A549 (cell line): ENCODE results near the gene AGPAT2. TPM values are rescaled to one million over a fixed set of nuclear protein-coding genes. Genes with fewer than 3 reads are reported as not detected.

ENCODE experiments used
- ATAC-seq, 2 experiments: fragments of 200-7000 bp in 1 of 2; fragments of >200 bp in 1 of 2; cut with Nextera tagmentation in 1 of 2; cut with Tn5 transposase in 1 of 2; 3 replicates each; pipeline versions ENCODE4 v1.8.0 to v1.9.1; 2018 to 2020; ENCODE audit warnings: mild to moderate bottlenecking in 1 of 2, moderate library complexity in 1 of 2
- CTCF ChIA-PET: fragments of 300-600 bp; sonication (Branson Sonifier 250); formaldehyde crosslinking; extraction: SDS; loops from one replicate; lab custom pipeline; 2021; ENCODE audit warnings: antibody characterized with exemption, inconsistent platforms; lab: Yijun Ruan, JAX
- POLR2A ChIA-PET: fragments of 350-600 bp; formaldehyde crosslinking; extraction: SDS; loops from one replicate; lab custom pipeline; 2021; ENCODE audit warnings: antibody characterized with exemption, inconsistent platforms; lab: Yijun Ruan, JAX
- DNase-seq, 2 experiments: peaks; one replicate each; pipeline versions ENCODE4 v3.0.0 to v3.0.0-alpha.2; 2011 to 2016; ENCODE audit warnings: low read depth in 1 of 2, low spot score in 1 of 2
- FAIRE-seq: peaks from 2 replicates; lab custom pipeline; 2011; peaks lifted over from hg19 to GRCh38; lab: Jason Lieb, UNC
- H3K27ac ChIP-seq, 2 experiments: fragments of >200 bp; sonication (Bioruptor Twin); formaldehyde crosslinking; 3 replicates each; pipeline ENCODE4 v1.5.1; 2016 to 2017
- H3K4me1 ChIP-seq: fragments of >200 bp; sonication (Bioruptor Twin); formaldehyde crosslinking; 3 replicates; pipeline ENCODE4 v1.6.1; 2016
- H3K4me2 ChIP-seq: fragments of >200 bp; sonication (Bioruptor Twin); formaldehyde crosslinking; 3 replicates; pipeline ENCODE4 v1.6.1; 2016
- H3K4me3 ChIP-seq: fragments of >200 bp; sonication (Bioruptor Twin); formaldehyde crosslinking; 3 replicates; pipeline ENCODE4 v1.5.1; 2016
- H3K9me3 ChIP-seq: fragments of >200 bp; sonication (Bioruptor Twin); formaldehyde crosslinking; 3 replicates; pipeline ENCODE4 v1.6.1; 2016
- BCL3 ChIP-seq: fragments of >200 bp; sonication (Bioruptor Twin); formaldehyde crosslinking; IDR thresholded peaks from 3 replicates; pipeline ENCODE4 v1.6.1; 2016
- CBX2 ChIP-seq: fragments of 200-600 bp; sonication (generic); IDR thresholded peaks from 2 replicates; pipeline ENCODE4 v1.6.1; 2016; ENCODE audit warnings: low read depth, mild to moderate bottlenecking, borderline replicate concordance
- CHD2 ChIP-seq: fragments of 150-350 bp; IDR thresholded peaks from 2 replicates; pipeline ENCODE4 v1.6.1; 2014; ENCODE audit warnings: low read length; ENCODE audit not compliant: partially characterized antibody
- CHD4 ChIP-seq: fragments of 200-600 bp; sonication (generic); IDR thresholded peaks from 2 replicates; pipeline ENCODE4 v1.6.1; 2016; ENCODE audit warnings: antibody characterized with exemption, mild to moderate bottlenecking, borderline replicate concordance
- EHMT2 ChIP-seq: fragments of 200-600 bp; sonication (generic); IDR thresholded peaks from 2 replicates; pipeline ENCODE4 v1.6.1; 2016; ENCODE audit warnings: antibody characterized with exemption, low read depth, mild to moderate bottlenecking, moderate library complexity
- EP300 ChIP-seq, 2 experiments: fragments of >200 bp; sonication (Bioruptor Twin); formaldehyde crosslinking; IDR thresholded peaks; 2 replicates in 1 of 2; 3 replicates in 1 of 2; pipeline ENCODE4 v1.6.1; 2016 to 2017
- GATA3 ChIP-seq: IDR thresholded peaks from 2 replicates; pipeline ENCODE4 v1.6.1; 2012; ENCODE audit warnings: borderline replicate concordance
- HES2 ChIP-seq: fragments of >200 bp; sonication (Bioruptor Twin); formaldehyde crosslinking; IDR thresholded peaks from 2 replicates; pipeline ENCODE4 v1.6.1; 2016
- HMGXB4 ChIP-seq: fragments of 250-450 bp; sonication (Bioruptor Pico); IDR thresholded peaks from 2 replicates; pipeline ENCODE4 v1.5.0; 2021; ENCODE audit warnings: mild to moderate bottlenecking, moderate library complexity, borderline replicate concordance
- HOXB5 ChIP-seq: fragments of 250-450 bp; sonication (Bioruptor Pico); IDR thresholded peaks from 2 replicates; pipeline ENCODE4 v1.5.0; 2020; ENCODE audit warnings: mild to moderate bottlenecking, moderate library complexity
- JUN ChIP-seq, 2 experiments: fragments of >200 bp; sonication (Bioruptor Twin); formaldehyde crosslinking; IDR thresholded peaks; 2 replicates in 1 of 2; 3 replicates in 1 of 2; pipeline ENCODE4 v1.6.1; 2016 to 2017
- JUNB ChIP-seq: fragments of >200 bp; sonication (Bioruptor Twin); formaldehyde crosslinking; IDR thresholded peaks from 2 replicates; pipeline ENCODE4 v1.6.1; 2016
- PBX3 ChIP-seq: IDR thresholded peaks from 2 replicates; pipeline ENCODE4 v1.6.1; 2012
- RNF2 ChIP-seq: fragments of 200-600 bp; sonication (generic); IDR thresholded peaks from 2 replicates; pipeline ENCODE4 v1.6.1; 2016; ENCODE audit warnings: low read depth, mild to moderate bottlenecking, antibody characterized with exemption, moderate library complexity, borderline replicate concordance
- ZFP36 ChIP-seq: fragments of 450-650 bp; IDR thresholded peaks from 2 replicates; pipeline ENCODE4 v1.6.1; 2014; ENCODE audit warnings: borderline replicate concordance; ENCODE audit not compliant: partially characterized antibody
- ZSCAN20 ChIP-seq: fragments of 250-450 bp; sonication (Bioruptor Pico); IDR thresholded peaks from 2 replicates; pipeline ENCODE4 v1.8.0; 2022; ENCODE audit warnings: mild to moderate bottlenecking, moderate library complexity
- WGBS: methylation state at CpG from one replicate; pipeline ENCODE4 v1.1.6; 2017; ENCODE audit errors: missing lambda C conversion rate; 5-methylcytosine and 5-hydroxymethylcytosine counted together
- polyA plus RNA-seq, 4 experiments: library from polyadenylated mRNA; depleted of rRNA in 3 of 4; stranded (reverse); fragments of >200 nt; fragmentation: RNase III in 1 of 4; extraction: RNeasy Plus Mini Kit Qiagen cat#74134 plus additional on column Dnase treatment in 1 of 4; gene quantifications; 2 replicates in 3 of 4; 3 replicates in 1 of 4; pipeline ENCODE4 v1.2.3, GENCODE V29; 2011 to 2017
- TF ChIP-seq, protein P1 (sequence below): fragments of 450-650 bp; IDR thresholded peaks from 2 replicates; pipeline ENCODE4 v1.6.1; 2014; ENCODE audit warnings: antibody characterized with exemption
- TF ChIP-seq, protein P2 (sequence below): IDR thresholded peaks from 2 replicates; pipeline ENCODE4 v1.6.1; 2012; ENCODE audit warnings: low read depth, borderline replicate concordance

The AGPAT2 gene
- polyA plus RNA-seq, 2 of the 4 experiments (the other 2 are of a cell fraction), result 32.3 to 49.5 TPM

- peaks cover 41% of the 10 kb centered on the region for H3K4me1 ChIP-seq
Observed at GRCh38 chr9:136667940-136668760, 19.1 kb downstream of the AGPAT2 start.

More at GRCh38 chr9:136667940-136668760, 19.1 kb downstream of the AGPAT2 start:
- ATAC-seq (peak in 1 of 2 experiments; percentile 42; a peak in 3 of 6 replicates), DNase-seq (no peak), FAIRE-seq (no peak)
- TF ChIP-seq JUNB, result no peak
- no peak for TF ChIP-seq GATA3
- no peak for TF ChIP-seq CBX2
- TF ChIP-seq CHD2, result no peak
- TF ChIP-seq PBX3, result no peak
- no peak for TF ChIP-seq EP300 (IDR thresholded peaks at IDR 0.05)
- no peak for TF ChIP-seq RNF2
- TF ChIP-seq, protein P1, sequence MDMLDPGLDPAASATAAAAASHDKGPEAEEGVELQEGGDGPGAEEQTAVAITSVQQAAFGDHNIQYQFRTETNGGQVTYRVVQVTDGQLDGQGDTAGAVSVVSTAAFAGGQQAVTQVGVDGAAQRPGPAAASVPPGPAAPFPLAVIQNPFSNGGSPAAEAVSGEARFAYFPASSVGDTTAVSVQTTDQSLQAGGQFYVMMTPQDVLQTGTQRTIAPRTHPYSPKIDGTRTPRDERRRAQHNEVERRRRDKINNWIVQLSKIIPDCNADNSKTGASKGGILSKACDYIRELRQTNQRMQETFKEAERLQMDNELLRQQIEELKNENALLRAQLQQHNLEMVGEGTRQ, result no peak
- TF ChIP-seq EHMT2, result no peak
- TF ChIP-seq JUN (IDR thresholded peaks at IDR 0.05), result no peak
- TF ChIP-seq ZSCAN20, result no peak
- TF ChIP-seq, protein P2, sequence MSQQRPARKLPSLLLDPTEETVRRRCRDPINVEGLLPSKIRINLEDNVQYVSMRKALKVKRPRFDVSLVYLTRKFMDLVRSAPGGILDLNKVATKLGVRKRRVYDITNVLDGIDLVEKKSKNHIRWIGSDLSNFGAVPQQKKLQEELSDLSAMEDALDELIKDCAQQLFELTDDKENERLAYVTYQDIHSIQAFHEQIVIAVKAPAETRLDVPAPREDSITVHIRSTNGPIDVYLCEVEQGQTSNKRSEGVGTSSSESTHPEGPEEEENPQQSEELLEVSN, result no peak
- TF ChIP-seq HMGXB4 (CRISPR knock-in tag), result no peak
- TF ChIP-seq BCL3, result no peak
- TF ChIP-seq HES2, result no peak
- TF ChIP-seq HOXB5, result no peak
- no peak for TF ChIP-seq ZFP36
- no peak for TF ChIP-seq CHD4
- Histone ChIP-seq H3K4me2 (no peak overlapping the region; the same call in 2 of the 3 replicates), H3K9me3 (no peaks in the 10 kb centered on the region), H3K4me3 (no peak overlapping the region), H3K27ac (no peak overlapping the region)
- ChIA-PET POLR2A (no interaction called here), CTCF (interaction anchor here (0.7 to 2.7 kb wide), 10 partner anchors 11 to 435 kb away, joined by 3 to 17 read pairs (median 4); partner anchors contain the start of gene AGPAT2)
- WGBS, result 82% methylated on average over 22 of the region's 40 CpGs
